GM18909 (cell line): Measurements from ENCODE around the gene SHQ1.
"Not testable (repeated sequence)": the region's sequence is repeated elsewhere in the genome, so short reads cannot be mapped to it uniquely, and the experiment has no call there.

Experiments used
- ATAC-seq: cut with Tn5 transposase; IDR thresholded peaks from one replicate; pipeline ENCODE4 v1.9.1; 2021; ENCODE audit warnings: mild to moderate bottlenecking; ENCODE audit not compliant: unreplicated experiment, poor library complexity

The SHQ1 gene

GRCh38 chr3:72804361-72804760 is 43.9 kb downstream of the SHQ1 start:
- no peak for ATAC-seq

GRCh38 chr3:72803573-72803972 is 44.7 kb downstream of the SHQ1 start:
- no peak for ATAC-seq

DNA sequence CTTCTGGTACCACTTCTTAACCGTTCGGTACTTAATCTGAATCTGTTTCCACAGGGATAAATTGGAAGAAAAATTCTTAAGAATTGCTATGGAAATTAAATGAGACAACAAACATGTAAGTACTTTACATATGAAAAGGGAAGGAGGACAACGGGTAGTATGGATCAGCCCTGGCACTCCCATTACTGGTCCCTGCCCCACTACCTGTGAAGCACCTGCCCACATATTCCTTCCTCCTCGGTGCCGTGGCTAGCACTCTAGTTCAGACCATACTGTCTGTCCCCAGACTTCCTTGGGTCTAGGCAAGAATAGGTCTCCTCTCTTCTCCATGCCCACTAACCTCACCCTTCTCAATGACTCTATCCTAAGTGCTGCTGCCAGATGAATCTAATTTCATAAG is 46.2 kb downstream of the SHQ1 start:
- no peak for ATAC-seq

DNA sequence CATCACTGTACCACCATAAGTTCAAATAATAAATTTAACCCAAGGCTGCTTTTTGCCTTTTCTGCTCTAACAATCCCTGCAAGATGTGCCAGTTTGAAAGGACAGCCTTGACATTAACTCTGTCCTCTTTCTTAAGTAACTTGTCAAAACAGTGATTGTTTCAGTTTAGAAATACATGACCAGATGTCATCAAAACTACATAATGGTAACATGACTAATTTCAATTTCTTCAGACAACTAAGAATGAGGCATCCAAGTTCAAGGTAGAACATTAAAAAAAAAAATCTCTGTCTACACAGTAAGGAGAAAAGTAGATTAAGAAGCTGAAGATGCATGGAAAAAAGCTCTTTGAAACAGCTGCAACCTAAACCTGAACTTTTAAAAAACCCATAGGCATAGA is 47.4 kb downstream of the SHQ1 start:
- ATAC-seq: no peak

DNA sequence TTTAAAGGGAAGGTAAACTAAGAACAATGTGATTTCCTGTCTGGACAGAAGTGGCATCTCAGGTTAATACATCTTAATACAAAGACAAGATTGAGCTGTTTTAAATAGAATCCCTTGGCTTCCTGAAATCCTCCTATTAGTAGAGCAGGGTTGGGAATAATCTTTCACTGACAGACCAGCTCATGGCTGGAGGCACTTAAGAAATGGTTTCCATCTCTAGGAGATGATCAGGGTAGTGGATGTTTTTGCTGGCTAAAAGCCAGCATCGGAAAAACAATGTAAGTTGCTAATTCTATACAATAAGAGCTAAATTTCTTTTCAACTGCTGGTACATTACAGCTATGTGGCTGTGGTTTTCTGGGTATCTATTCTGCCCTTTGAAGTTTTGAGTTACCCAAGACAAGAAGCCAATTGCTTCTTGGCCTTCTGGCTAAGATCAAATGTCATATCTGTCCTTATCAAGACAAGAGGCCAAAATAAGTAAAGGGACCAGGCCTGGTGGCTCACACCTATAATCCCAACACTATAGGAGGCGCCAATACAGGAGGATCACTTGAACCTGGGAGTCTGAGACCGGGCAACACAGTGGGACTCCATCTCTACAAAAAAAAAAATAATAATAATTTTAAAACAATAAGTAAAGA is 49.6 kb downstream of the SHQ1 start:
- no peak for ATAC-seq

DNA sequence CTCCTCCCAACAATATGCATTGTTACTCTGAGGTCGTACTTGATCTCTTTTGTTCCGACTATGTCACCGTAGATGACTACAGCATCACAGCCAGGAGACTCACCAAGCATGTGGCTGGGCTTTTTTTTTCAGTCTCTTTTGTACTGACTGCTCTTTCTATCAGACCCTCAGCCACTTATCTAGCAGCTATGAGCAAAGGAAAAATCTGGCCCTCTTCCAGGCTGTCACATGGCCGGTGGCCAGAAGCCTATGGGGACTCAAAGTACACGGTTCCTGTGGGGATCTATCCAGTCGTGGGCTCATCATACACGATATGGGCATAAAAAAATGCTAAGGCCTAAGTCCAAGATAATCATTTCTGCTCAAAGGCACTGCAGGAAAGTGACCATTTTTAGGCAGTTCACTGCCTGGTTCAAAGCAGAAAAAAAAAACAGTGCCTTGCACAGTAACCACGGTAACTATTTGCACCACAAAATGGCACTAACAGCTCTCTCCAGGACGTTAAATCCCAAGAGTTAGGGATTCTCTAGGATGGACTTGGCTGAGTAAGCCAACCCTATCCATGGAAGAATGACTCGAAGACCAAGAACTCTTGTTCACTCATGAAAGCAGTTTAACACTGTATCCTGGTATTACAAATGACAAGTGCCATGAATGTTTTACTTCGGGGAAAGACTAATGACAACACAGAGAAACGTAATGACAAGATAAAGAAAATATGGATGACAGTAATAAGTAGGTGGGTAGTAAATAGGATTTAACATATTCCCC is 50.3 kb downstream of the SHQ1 start:
- ATAC-seq: no peak

DNA sequence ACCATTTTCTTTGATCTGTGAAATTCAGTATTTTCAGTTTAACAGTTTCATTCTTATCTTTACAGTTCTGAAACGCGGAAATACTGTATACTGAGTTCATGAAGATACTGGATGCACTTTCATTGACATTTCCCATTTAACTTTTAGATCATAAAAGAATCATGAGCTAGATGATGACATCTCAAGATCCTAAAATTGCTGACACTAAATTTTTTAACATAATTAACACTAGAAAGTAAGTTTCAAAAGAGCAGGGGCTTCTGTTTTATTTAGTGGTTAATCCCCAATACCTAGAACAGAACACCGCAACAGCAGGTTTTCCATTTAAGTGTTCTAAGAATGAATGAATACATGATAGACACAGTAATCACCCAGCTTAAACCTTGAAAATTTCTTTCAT is 54.2 kb downstream of the SHQ1 start:
- no peak for ATAC-seq

DNA sequence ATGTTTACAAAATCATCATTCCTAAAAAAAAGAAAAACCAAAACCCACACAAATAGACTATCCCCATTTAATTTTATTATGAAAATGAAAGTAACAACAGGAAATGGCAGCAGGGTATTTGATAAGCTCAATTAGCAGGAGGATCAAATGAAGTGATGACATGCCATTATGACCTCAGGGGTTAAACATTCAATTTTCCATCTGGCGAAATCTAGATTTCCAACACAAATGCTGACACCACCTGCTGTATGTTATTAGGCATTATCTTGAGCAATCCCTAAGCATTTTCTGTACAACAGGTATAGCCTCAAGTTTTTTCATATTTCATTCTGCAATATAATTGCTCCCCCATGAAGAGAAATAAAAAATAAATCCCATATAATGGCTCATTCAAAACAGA is 57.1 kb downstream of the SHQ1 start:
- no peak for ATAC-seq

GRCh38 chr3:72789786-72790185 is 58.5 kb downstream of the SHQ1 start:
- no peak for ATAC-seq

GRCh38 chr3:72788232-72788631 is 60.0 kb downstream of the SHQ1 start:
- not testable (repeated sequence) for ATAC-seq

GRCh38 chr3:72786668-72787067 is 61.6 kb downstream of the SHQ1 start:
- ATAC-seq: no peak

- no peak for ATAC-seq
Observed at GRCh38 chr3:72784226-72784625, 64.0 kb downstream of the SHQ1 start.

GRCh38 chr3:72782521-72782920 is 65.7 kb downstream of the SHQ1 start:
- no peak for ATAC-seq

DNA sequence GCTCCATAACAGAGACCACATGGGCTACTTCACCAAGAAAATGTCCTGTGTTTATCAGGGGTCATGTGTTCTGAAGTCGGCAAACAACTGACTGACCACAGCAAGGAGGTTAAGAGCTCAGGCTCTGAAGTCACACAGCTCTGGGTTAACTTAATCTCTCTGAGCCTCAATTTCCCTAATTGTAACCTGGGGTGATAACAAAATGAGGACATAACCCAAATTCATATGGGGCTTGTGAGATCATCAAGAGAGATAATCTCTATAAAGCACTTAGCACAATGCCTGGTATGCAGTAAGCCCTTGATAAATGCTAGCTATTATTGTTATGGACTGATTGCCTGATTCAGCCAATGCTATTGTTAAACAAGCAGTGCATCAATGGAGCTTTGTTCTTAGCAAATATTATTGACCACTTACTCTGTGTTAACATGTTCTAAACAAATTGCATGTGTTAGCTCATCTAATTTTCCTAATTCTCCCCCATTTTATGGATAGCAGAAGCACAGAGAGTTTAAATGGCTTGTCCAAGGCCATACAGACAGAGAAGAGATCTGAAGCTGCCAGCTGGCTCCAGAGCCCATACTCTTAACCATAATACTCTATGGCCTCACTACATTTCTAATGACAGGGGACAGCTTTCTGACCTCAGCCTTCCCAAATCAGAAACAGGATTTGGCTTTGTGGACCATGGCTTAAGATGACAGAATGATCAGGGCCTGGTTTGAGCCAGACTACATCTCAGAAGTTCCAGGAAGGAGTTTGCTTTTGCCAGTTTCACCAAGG is 78.3 kb downstream of the SHQ1 start:
- no peak for ATAC-seq

- ATAC-seq: no peak
Observed at GRCh38 chr3:72768936-72769335, 79.3 kb downstream of the SHQ1 start.

GRCh38 chr3:72768481-72768880 is 79.8 kb downstream of the SHQ1 start:
- ATAC-seq: no peak

- ATAC-seq: no peak
Observed at GRCh38 chr3:72768006-72768441, 80.2 kb downstream of the SHQ1 start.

DNA sequence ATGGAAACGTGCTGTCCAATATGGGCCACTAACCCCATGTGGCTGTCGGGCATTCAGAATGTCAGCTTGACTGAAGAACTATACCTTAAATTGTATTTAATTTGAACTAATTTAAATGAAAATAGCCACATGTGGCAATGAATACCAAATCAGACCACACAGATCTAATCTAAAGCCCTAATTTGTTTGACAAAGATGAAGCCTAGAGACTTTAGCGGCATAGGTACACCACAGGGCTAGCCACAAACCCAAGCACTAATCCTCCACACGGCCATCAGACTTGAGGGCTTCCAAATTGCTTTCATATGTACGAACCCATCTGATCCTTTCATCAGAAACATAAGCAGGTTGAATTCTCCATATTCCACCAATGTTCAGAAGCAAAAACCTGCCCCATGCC is 81.4 kb downstream of the SHQ1 start:
- no peak for ATAC-seq

GRCh38 chr3:72763751-72764440 is 84.3 kb downstream of the SHQ1 start:
- ATAC-seq: no peak

DNA sequence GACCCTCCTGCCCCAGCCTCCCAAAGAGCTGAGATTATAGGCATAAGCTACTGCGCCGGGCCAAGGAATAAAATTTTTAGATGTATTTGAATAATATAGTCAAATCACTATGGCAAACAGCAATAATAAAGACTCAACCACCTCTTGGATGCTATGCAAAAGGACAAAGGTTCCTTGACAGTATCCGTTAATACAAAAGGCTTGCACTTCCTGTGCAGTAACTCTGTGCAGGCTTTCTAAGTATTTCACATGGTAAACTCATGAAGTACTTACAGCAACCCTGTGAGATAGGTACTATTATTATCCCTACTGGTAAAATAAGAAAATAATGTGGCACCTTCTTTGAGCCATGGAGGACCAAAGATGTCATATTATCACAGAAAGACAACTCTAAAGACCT is 86.8 kb downstream of the SHQ1 start:
- no peak for ATAC-seq

GRCh38 chr3:72760225-72760624 is 88.0 kb downstream of the SHQ1 start:
- no peak for ATAC-seq
